GM06990 (cell line): ENCODE data around the gene NRARP.

Experiments used
- DNase-seq: peaks from one replicate; pipeline ENCODE4 v3.0.0-alpha.2; 2011; ENCODE audit not compliant: insufficient read length; ENCODE audit errors: extremely low read depth
- H3K27me3 ChIP-seq: replicated peaks from 2 replicates; pipeline ENCODE4 v1.6.0; 2011; ENCODE audit warnings: low read length; ENCODE audit not compliant: control insufficient read depth, insufficient read depth
- H3K36me3 ChIP-seq: 2 replicates; pipeline ENCODE4 v1.5.1; 2011; ENCODE audit warnings: low read length; ENCODE audit not compliant: control insufficient read depth, insufficient read depth
- H3K4me3 ChIP-seq: replicated peaks from 2 replicates; pipeline ENCODE4 v1.5.1; 2011; ENCODE audit warnings: low read depth, mild to moderate bottlenecking, control low read depth, low read length
- CTCF ChIP-seq: IDR thresholded peaks from 2 replicates; pipeline ENCODE4 v1.5.1; 2011; ENCODE audit warnings: low read length, control low read depth, mild to moderate bottlenecking, inconsistent platforms; ENCODE audit not compliant: insufficient read depth, poor library complexity, severe bottlenecking

The NRARP gene

DNA sequence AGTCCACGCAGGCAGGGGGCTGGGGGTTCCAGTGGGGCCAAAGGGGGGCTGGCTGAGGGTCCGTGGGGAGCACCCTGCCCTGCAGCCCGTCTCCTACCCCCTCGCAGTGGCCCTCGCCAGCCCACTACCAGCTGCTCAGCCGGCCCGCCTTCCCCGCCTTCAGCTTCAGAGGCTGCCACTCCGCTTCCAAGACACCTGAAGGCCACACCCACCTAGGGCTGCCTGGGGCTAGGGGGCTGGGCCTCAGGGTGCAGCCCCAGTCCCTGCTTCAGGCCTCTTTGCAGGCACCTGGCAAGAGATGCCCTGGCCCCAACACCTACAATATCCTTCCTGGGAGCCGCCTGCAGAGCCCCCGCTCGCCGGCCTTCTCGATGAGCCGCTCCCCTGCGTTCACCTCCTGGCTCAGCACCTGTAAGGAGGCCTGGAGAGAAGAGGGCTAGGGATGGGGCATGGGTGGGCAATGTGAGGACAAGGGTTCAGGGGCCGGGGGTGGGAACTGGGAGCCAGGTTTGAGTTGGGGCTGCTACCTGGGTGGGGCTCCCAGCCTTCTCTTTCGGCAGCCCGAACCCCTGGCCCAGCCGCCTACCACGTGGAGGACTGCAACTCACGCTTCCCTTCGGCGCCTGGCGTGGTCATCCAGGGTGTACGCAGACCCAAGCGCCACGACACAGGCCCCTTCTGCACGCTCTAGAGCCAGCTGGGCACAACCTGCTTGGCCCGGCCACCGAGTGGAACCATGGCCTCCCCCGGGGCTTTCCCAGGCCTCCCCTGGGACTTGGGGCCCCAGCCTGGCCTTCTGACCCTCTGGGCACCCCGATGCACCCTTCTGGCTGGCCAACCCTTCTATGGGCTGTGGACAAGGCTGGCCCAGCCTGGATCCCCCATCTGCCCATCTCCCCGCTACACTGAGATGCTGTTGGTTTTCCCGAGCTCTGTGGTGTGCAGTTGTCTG, 49.2 kb downstream of the NRARP start:
- no peaks in the 10 kb centered on the region for H3K27me3 ChIP-seq
- DNase-seq, result no peak
- H3K4me3 ChIP-seq, result no peak overlapping the region
- no peak for TF ChIP-seq CTCF
- H3K36me3 ChIP-seq, result peaks cover 1% of the 10 kb centered on the region; the same call in 1 of the 2 replicates

DNA sequence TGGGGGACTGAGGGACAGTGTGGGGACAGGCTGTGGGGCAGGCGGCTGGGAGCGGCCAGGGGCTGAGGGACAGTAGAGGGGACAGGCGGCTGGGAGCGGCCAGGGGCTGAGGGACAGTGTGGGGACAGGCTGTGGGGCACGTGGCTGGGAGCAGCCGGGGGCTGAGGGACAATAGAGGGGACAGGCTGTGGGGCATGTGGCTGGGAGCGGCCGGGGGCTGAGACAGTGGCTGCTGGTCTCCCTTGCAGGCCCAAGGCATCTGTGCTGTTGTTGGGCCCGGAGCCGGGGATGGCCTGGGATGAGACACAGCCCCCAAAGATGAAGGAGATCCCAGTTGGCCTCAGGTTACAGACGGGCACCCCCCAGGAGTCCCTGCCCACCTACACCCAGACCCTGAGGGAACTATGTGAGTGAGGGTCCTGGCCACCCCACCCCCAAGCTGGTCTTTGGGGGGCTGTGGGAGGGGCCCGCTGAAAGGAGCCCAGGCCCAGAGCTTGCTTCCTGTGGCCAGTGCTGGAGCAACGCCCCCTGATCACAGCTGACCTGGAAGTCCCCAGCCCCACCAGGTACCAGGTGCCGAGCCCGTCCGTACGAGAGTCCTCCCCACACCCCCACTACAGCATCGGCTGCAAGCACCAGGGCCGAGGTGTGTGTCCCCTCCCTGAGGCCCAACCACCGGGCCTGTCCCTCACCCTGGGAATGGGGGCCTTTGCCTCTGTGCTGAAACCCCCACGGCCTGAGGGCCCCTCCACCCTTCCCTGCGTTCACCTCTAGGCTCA, 50.4 kb downstream of the NRARP start:
- DNase-seq, result no peak
- no peak for TF ChIP-seq CTCF
- Histone ChIP-seq H3K27me3 (no peaks in the 10 kb centered on the region), H3K4me3 (no peak overlapping the region), H3K36me3 (peaks cover under 1% of the 10 kb centered on the region; the same call in 1 of the 2 replicates)

GRCh38 chr9:137251194-137251461, 50.9 kb downstream of the NRARP start, which contains the start of gene STPG3:
STPG3 (plus strand) TSS chr9:137251286; CDS start chr9:137251287, 1 bp downstream.
- TF ChIP-seq CTCF, result no peak
- Histone ChIP-seq H3K36me3 (no peaks in the 10 kb centered on the region), H3K27me3 (no peaks in the 10 kb centered on the region), H3K4me3 (no peak within 1 kb of the TSS)
- DNase-seq, result no peak

- H3K27me3 ChIP-seq, result no peaks in the 10 kb centered on the region
- no peak overlapping the region for H3K4me3 ChIP-seq
- TF ChIP-seq CTCF, result no peak
- DNase-seq, result no peak
- no peaks in the 10 kb centered on the region for H3K36me3 ChIP-seq
Observed at GRCh38 chr9:137250329-137251193, 51.5 kb downstream of the NRARP start.
